22Rv1 (cell line): ENCODE data around the gene TPK1.

Source experiments
- CTCF ChIP-seq: fragments of 450-650 bp; IDR thresholded peaks from 2 replicates; pipeline ENCODE4 v1.5.1; 2017; ENCODE audit warnings: mild to moderate bottlenecking
- ZFX ChIP-seq: fragments of 450-650 bp; IDR thresholded peaks from 2 replicates; pipeline ENCODE4 v1.6.1; 2017; ENCODE audit warnings: antibody characterized with exemption, borderline replicate concordance

- TF ChIP-seq CTCF: no peak
- TF ChIP-seq ZFX: no peak
These were observed 206.8 kb downstream of the TPK1 start for GRCh38 chr7:144629011-144629410.
